ENCODE measurements around the gene RAB3IP.
"Not testable (repeated sequence)": the region's sequence is repeated elsewhere in the genome, so short reads cannot be mapped to it uniquely, and the experiment has no call there.

RAB3IP gene

GRCh38 chr12:69756088-69756755 lies 17.6 kb downstream of the RAB3IP start:
- no peak for DNase-seq (ENCODE audit: low spot score)

DNA sequence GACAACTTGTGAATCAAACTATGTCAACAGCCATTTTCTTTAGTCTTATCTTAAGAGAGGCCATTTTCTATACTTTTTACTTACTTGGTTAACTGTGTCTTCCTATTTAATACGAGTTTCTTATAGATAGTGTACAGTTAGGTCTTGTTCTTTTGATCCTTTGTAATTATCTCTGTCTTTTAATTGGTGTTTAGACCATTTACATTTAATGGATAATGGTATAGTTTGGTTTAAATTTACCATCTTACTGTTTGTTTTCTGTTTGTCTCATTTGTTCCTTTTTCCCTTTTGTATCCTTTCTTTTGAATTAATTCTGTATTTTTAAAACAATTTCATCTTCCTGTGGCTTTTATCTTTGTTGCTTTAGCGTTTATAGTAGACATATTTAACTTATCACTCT lies 19.4 kb downstream of the RAB3IP start:
- no peak for DNase-seq (ENCODE audit: low spot score)

DNA sequence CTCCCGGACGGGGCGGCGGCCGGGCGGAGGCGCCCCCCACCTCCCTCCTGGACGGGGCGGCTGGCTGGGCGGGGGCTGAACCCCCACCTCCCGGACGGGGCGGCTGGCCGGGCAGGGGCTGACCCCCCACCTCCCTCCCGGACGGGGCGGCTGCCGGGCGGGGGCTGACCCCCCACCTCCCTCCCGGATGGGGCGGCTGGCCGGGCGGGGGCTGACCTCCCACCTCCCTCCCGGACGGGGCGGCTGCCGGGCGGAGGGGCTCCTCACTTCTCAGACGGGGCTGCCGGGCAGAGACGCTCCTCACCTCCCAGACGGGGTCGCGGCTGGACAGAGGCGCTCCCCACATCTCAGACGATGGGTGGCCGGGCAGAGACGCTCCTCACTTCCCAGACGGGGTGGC lies 20.9 kb downstream of the RAB3IP start:
- DNase-seq (ENCODE audit: low spot score) = not testable (repeated sequence)

DNA sequence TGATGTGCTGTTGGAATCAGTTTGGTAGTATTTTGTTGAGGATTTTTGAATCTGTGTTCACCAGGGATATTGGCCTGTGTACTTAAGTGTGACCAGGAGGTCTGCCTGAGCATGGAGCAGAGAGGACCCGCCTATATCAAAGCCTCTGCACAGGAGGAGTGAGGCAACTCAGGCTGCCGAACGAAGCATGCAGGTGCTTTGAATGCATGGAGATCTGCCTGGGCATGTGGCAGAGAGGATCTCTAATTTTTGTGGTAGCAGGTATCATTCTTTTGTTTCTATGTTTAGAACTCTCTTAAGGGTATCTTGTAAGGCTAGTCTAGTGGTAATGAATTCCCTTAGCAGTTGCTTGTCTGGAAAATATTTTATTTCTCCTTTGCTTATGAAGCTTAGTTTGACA lies 26.9 kb downstream of the RAB3IP start:
- DNase-seq (ENCODE audit: low spot score) = no peak

DNA sequence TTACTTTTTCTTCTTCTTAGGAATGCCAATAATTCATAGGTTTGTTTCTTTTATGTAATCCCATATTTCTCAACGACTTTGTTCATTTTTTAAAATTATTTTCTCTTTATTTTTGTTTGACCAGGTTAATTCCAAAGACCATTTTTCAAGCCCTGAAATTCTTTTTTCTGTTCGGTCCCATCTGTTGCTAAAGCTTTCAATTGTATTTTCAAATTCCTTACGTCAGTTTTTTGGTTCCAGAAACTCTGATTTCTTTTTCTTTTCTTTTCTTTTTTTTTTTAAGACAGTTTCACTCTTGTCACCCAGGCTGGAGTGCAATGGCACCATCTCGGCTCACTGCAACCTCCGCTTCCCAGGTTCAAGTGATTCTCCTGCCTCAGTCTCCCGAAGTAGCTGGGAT lies 27.6 kb downstream of the RAB3IP start:
- no peak for DNase-seq (ENCODE audit: low spot score)

GRCh38 chr12:69779928-69780327 lies 41.3 kb downstream of the RAB3IP start:
- no peak for DNase-seq (ENCODE audit: low spot score)

GRCh38 chr12:69783365-69783764 lies 44.7 kb downstream of the RAB3IP start:
- no peak for DNase-seq (ENCODE audit: low spot score)

GRCh38 chr12:69789351-69789750 lies 50.7 kb downstream of the RAB3IP start:
- no peak for DNase-seq (ENCODE audit: low spot score)

- no peak for DNase-seq (ENCODE audit: low spot score)
Observed at GRCh38 chr12:69792533-69792932, 53.9 kb downstream of the RAB3IP start.

GRCh38 chr12:69807101-69807897 lies 68.6 kb downstream of the RAB3IP start:
- DNase-seq (ENCODE audit: low spot score) = not testable (repeated sequence)

DNA sequence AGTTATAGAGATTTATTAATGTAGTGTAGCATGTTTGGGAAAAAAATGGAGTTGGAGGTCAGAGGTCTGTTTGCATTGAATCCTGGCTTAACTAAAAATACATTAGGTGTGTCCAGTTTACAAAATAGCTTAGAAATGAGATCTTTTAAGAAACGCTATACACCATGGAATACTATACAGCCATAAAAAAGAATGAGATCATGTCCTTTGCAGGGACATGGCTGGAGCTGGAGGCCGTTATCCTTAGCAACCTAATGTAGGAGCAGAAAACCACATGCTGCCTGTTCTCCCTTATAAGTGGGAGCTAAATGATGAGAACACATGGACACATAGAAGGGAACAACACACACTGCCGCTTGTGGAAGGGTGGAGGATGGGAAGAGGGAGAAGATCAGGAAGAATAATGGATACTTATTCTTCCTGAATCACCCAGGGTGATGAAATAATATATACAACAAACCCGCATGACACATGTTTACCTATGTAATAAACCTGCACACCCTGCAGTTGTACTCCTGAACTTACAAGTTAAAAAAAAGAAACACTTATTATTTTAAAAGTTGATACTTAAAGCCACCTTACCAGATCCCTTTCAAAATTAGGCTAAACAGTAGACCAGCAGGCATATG lies 72.3 kb downstream of the RAB3IP start:
- DNase-seq (ENCODE audit: low spot score) = no peak

DNA sequence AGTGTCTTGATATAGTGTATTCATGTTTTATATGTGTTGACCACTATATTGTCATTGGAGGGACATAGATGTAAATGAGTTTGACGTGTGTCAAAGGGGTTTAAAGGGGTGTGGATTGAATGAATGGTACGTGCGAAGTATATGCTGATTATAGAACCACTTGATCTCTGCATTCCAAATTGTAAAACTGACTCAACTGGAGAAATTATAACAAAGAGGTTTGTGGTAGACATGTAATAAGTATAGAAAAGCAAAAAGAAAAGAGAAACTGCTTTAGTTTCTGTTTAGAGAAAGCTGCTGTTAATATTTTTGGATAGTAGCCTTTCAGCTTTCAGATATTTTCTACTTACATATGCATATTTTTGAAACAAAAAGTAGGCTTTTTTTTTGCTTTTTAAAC lies 77.4 kb downstream of the RAB3IP start:
- no peak for DNase-seq (ENCODE audit: low spot score)

GRCh38 chr12:69821032-69821455 lies 82.4 kb downstream of the RAB3IP start:
- DNase-seq (ENCODE audit: low spot score) = no peak

- DNase-seq (ENCODE audit: low spot score) = peak; percentile 83
Observed at GRCh38 chr12:69821456-69822159, 82.9 kb downstream of the RAB3IP start.

DNA sequence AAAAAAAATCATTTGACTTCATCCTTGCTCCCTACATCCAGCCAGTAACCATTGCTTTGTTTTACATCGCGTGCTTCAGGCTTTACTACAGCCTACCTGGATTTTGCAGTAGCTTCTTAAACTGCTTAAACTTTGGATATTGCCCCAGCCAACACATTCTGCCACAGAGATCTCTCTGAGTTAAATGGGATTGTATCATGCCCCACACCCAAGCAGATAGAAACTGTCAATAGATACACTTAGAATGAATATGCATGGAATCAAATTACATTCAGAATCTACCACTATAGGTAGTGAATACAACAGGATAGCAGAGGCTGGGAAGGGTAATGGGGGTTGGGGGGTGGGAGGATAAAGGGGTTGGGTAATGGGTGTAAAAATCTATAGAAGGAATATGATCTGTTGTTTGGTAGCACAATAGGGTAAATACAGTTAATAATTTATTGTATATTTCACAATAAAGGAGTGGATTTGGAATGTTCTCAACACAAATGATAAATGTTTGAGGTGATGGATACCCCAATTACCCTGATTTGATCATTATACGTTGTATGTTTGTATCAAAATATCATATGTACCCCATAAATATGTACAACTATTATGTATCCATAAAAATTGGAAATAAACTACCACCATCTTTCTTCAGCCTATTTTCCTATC lies 83.7 kb downstream of the RAB3IP start:
- DNase-seq (ENCODE audit: low spot score) = no peak

DNA sequence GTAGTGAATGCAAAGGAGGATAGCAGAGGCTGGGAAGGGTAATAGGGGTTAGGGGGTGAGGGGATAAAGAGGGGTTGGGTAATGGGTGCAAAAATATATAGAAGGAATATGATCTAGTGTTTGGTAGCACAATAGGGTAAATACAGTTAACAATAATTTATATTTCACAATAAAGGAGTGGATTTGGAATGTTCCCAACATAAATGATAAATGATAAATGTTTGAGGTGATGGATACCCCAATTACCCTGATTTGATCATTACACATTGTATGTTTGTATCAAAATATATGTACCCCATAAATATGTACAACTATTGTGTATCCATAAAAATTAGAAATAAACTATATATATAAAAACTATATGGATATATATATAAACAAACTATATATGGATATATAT lies 85.4 kb downstream of the RAB3IP start:
- no peak for DNase-seq (ENCODE audit: low spot score)

- no peak for DNase-seq (ENCODE audit: low spot score)
Observed at GRCh38 chr12:69824966-69825560, 86.4 kb downstream of the RAB3IP start, which contains the start of gene MYRFL. Gene MYRFL, plus strand, starts transcription at chr12:69825227. Its CDS starts 291 bp downstream, at chr12:69825518.

DNA sequence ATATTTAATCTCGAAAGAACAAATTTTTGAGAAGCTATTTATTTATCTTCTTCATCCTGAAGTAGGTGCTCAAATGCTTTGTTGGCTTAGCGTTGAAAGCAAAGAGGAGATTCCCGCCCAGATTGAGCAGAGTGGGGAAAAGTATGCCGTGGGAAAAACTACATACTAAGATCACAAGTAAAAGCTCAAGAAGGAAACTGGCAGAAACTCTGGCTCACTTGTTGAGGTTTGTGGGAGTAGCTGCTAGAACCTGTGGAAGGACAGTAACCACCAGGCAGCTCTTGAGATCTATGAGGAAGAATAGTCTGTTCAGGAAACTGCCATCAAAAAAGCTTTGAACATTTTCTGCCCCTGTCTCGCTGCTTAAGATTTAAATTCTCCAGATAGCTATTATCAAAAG lies 90.2 kb downstream of the RAB3IP start:
- DNase-seq (ENCODE audit: low spot score) = no peak

GRCh38 chr12:69833696-69834095 lies 95.0 kb downstream of the RAB3IP start:
- DNase-seq (ENCODE audit: low spot score) = no peak

DNA sequence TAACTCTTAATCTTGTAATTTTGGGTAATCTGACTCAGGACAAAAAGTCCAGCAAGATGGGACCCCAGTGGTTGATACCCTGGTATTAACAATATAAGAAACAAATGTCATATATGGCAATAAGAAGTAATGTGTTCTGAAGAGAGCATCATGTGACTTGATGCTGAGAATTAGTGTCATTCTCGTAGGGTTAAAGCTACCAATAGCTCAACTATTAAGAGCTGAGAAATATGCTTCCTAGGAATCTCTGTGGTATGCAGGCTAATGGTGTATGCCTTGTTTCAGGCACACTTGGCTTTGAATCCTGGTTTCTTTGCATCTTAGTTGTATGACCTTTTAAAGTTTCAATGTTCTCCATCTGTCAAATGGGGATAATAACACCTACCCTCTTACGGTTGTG lies 95.5 kb downstream of the RAB3IP start:
- DNase-seq (ENCODE audit: low spot score) = no peak

DNA sequence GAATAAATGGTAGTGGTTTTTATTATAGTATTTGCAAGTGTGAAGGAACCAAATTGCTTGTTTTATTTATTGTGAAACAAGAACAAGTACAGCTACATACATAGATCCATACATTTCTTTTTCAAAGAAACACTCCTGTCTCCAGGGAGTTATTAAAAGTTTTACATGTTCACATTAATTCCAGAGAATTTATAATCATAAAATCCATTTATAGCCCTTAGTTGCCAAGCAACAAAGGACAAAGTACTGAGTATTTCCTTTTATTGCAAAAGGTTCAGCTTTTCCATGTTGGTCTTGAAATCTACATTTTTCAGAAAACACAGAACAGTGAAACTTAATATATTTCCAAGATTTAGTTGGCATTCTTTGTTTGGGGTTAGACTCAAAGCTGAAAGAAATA lies 95.9 kb downstream of the RAB3IP start:
- DNase-seq (ENCODE audit: low spot score) = no peak

Data from pons (tissue), 1 donor.